HG02571 (cell line): ENCODE data around the gene NOVA2.

Experiments
- ATAC-seq: cut with Tn5 transposase; IDR thresholded peaks from one replicate; pipeline ENCODE4 v1.9.1; 2021; ENCODE audit warnings: mild to moderate bottlenecking, moderate library complexity; ENCODE audit not compliant: unreplicated experiment

NOVA2 gene

DNA sequence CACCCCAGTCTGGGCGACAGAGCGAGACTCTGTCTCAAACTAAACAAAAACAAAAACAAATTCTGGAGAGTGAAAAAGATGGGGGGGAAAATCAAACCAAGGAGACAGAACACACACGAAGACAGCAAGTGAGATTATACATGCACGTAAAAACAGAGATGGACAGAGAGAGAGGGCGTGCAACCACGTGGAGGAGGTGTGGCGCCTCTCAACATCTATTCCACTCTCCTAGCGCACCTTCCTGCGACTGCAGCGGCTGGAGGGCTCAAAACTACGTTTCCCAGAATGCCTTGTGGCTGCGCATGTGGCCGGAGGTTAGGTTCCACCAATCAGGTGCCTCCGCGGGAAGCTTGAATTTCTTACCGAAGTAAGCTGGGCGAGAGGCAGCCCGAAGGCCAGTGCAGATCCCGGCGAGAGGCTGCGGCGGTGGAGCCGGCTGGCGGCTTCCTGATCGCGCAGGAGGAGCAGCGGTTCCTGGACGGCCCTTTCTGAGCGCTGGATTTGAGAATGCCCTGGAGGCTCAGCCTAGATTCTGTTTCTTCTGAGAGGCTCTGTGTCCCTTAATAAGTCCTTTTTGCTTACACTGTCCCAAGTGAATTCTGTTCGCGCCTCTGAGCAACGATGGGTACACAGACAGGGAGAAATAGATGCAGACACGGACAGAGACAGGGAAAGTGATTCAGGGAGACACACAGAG is 46.0 kb downstream of the NOVA2 start:
- ATAC-seq = no peak

DNA sequence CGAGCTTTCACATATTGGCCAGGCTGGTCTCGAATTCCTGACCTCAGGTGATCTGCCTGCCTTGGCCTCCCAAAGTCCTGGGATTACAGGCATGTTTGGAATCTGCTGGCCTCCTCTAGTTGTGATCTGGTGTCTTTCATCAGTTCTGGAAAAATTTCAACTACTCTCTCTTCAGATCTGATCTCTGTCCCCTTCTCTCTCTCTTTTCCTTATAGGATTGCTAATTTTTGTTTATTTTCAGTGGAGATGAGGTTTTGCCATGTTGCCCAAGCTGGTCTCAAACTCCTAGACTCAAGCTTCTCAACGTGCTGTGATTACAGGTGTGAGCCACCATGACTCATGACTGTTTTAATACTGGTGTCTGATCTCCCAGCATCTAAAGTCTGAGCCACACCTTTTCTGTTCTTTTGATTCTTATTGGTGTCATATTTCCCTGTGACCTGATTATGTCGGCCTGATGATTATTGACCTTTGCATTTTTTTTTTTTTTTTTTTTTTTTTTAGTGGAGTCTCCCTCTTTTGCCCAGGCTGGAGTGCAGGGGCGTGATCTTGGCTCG is 48.7 kb downstream of the NOVA2 start:
- no peak for ATAC-seq

DNA sequence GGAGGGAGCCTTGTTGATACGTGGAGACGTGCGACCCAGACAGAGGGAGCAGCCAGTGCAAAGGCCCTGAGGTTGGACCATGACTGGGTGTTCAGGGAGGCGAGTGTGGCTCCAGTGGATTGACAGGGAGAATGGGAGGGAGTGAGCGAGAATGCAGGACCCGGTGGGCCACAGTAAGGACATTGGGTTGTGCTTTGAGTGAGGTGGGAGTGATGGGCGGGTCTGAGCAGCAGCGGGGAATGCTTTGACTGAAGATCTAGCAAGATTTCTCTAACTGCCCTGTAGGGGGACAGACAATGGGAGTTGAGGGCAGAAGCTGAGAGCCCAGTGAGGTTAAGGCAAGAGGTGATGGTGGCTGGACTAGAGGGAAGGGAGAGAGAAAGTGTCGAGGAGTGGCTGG is 51.4 kb downstream of the NOVA2 start:
- no peak for ATAC-seq

DNA sequence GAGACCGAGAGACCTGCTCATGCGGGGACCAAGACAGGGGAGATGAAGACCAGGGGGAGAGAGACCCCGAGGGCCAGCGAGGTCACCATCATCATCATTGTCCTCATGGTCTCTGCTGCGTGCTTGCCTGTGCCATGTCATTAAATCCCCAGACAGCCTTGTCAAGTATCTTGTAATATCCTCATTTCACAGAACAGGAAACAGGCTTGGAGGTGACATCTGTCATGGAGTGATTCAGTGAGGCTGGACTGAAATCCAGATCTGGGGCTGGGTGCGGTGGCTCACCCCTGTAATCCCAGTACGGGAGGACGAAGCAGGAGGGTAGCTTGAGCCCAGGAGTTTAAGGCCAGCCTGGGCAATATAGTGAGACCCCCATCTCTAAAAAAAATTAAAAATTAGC is 53.2 kb downstream of the NOVA2 start:
- no peak for ATAC-seq

DNA sequence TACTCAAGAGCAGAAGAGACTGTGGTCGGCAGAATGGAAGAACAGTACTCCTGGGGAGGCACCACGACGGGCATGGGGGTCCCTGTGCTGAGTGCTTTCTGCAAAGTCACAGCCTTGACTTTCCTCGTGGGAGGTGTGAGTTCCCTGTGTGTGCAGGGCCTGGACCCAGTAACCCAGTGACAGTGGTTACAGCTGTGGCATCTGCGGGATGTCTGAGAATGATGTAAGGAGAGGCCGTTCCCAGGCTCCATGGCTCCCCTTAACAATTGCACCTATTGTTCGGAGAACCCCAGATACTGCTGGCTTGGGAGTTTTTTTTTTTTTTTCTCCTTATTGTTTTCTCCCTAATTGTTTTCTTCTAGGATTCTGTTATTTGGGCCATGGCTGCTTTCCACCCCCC is 54.0 kb downstream of the NOVA2 start:
- ATAC-seq = no peak

DNA sequence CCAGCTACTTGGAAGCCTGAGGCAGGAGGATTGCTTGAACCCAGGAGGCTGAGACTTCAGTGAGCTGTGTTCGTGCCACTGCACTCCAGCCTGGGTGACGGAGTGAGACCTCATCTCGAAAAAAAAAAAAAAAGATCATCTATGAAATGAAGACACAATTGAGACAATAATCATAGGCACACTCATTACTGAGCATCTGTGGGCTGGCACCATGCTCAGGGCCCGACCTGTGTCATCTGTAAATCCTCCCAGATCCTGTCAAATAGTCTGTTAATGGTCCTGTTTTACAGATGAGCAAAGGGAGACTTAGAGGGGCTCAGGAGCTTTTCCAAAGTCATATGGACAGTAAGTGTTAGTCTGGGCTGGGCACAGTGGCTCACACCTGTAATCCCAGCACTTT is 54.9 kb downstream of the NOVA2 start:
- ATAC-seq = no peak

DNA sequence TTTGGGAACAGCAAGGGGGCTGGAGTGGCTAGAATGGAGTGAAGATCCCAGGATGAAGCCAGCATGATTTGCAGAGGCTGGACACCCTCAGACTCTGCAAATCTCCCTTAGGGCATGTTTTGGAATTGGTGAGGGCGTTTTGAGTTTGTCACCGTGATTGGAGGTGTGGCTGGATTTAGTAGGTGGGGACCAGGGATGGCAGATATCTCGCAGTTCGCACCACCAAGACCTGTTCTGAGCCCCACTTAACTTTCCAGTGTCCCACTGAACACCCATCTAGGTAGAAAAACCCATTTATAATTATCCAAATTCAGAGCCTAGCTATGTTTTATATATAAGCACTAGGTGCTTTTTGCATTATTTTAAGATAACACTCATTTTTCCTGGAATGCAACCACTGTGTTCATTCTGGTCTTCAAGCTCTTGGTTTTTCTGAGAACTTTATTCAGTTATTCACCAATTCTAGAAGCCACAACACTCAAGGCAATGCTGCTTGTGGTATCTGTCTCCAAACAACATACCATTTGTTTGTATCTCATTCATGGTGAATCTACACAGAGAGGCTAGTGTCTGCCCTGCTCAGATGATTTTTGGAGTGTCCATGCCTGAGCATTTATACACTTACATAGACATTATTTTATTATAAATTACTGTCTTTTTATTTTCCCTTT is 56.1 kb downstream of the NOVA2 start:
- no peak for ATAC-seq

DNA sequence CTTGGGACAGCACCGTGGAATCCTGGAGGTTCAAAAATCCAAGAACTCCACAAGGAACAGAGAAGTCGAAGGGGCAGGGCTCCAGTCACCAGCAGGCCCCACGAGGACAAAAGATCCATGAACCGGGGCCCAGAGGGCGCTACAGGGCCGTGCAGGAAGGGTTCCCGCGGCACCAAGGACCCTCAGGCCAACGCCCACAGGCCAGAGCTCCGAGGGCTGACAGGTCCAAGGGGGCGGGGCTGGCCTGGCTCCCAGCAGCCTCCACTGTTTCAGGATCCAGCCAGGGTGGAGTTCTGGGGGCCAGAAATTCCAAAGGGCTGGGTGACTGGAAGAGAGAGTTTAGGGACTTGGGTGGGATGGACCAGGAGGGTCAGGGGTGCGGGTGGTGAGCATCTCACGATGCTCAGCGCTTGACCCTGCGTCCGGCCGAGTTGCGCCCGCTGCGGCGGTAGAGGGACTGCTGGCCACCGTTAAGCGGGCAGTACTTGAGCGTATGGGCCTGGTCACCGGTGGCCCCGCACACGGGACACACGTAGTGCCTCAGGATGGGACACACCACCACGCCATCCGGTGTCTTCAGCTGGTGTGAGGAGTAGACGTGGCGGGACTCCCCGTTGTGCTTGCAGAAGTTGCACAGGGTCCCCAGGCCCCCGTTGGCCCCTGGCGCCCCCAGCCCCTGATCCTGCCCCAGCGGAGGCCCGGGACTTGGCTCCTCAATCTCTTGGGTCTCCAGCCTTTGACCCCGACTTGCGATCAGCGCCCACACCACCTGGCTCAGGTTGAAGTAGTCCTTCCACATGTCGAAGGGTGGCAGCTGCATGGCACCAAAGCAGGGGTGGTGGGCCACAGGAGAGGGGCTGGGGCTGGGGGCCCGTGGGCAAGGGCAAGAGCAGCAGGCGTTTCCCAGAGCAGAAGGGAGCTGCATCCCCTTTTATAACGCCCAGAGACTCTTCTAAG is 59.5 kb downstream of the NOVA2 start, which contains the start of gene NANOS2:
NANOS2 (minus strand) TSS at position 905 of the 957 bp plus-strand sequence; CDS start at position 820, 85 bp downstream.
- no peak for ATAC-seq

DNA sequence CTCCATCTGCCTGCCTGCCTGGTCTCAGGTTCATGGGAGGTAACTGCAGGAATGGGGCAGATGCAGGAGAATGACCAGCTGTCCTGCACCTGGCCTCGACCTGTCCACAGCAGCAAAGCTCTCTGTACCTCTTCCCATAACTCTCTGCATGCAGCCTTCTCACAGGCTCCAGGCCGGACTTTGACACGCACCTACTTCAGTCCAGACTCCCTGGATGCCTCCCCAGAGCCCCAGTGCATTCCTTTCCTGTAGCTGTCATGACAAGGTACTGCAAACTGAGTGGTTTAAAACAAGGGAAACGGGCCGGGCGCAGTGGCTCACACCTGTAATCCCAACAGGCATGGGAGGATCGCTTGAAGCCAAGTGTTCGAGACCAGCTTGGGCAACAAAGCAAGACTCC is 62.4 kb downstream of the NOVA2 start:
- no peak for ATAC-seq

DNA sequence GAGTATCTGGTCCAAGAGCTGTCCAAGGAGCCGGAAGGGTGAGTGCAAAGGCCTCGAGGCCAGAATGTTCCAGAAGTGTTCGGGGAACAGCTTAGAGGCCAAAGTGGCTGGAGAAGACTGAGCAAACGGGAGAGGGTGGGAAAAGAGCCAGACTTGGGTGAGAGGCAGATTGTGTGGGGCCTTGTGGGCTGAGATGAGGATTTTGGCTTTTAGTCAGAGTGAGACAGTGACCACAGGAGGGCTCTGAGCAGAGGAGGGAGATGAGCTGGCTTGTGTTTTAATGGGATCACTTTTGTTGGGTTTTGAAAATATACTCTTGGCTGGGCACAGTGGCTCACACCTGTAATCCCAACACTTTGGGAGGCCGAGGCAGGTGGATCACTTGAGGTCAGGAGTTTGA is 64.7 kb downstream of the NOVA2 start:
- ATAC-seq = no peak

DNA sequence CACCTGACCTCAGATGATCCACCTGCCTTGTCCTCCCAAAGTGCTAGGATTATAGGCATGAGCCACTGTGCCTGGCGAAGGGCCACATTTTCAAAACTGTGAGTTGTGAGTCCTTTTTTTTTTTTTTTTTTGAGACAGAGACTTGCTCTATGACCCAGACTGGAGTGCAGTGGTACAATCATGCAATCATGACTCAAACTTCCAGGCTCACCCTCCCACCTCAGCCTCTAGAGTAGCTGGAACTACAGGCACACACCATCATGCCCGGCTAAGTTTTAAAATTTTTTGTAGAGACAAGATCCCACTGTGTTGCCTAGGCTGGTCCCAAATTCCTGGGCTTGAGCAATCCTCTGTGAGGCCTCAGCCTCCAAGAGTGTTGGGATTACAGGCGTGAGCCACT is 67.4 kb downstream of the NOVA2 start:
- ATAC-seq = no peak

DNA sequence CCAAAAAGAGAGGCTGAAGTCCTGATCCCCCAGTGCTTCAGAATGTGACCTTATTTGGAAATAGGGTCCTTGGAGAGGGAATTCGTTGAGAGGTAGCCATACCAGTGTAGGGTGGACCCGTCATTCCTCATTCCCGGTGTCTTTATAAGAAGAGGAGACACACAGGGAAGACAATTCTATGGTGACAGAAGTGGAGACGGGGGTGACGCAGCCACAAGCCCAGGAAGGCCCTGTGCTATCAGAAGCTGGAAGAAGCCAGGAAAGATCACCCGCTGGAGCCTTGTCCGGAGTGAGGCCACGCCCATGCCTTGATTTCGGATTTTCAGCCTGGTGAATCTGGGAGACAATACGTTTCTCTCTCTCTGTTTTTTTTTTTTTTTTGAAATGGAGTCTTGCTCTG is 68.7 kb downstream of the NOVA2 start:
- ATAC-seq = no peak

DNA sequence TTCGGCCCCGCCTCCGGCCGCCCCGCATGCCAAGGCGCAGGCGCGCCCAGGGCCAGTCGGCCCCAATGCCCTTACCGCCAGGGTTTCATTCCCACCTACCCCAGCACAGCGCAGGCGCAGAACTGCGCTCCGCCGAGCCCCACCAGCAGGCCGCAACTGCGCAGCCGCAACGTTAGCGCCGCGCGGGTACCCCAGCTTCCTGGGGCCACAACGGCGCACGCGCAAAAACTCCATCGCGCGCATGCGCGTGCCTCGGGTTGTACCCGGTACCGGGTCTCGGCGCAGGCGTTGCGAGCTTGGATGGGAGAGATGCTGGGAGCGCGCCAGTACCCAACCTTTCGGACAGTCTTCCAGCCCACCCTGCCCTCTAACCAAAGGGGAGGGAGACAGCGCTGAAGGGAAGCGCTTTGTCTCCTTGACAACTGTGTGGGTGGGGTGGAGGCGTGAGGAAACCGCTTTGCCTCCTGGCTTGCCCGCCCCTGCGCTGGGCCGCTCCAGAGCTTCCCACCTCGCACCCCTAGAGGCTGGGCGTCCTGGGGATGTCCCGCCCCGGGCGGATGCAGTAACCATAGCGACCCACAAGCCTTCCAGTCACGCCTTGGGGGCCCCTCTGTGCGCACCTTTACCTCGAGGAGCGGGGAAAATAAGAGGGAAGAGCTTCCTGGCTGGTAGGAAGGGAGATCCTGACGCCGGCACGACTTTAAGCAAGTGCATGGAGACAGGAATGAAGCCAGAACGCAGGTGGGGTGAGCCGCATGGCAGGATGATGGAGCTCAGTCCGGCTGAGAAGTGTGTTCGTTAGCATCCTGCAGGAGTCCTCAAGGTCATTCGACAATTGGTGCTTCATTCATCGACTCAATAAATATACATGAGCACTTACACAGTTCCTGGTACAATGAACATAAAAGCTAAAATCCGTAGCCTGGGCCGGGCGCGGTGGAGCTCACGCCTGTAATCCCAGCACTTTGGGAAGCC is 70.7 kb downstream of the NOVA2 start:
- peak; percentile 81 for ATAC-seq

DNA sequence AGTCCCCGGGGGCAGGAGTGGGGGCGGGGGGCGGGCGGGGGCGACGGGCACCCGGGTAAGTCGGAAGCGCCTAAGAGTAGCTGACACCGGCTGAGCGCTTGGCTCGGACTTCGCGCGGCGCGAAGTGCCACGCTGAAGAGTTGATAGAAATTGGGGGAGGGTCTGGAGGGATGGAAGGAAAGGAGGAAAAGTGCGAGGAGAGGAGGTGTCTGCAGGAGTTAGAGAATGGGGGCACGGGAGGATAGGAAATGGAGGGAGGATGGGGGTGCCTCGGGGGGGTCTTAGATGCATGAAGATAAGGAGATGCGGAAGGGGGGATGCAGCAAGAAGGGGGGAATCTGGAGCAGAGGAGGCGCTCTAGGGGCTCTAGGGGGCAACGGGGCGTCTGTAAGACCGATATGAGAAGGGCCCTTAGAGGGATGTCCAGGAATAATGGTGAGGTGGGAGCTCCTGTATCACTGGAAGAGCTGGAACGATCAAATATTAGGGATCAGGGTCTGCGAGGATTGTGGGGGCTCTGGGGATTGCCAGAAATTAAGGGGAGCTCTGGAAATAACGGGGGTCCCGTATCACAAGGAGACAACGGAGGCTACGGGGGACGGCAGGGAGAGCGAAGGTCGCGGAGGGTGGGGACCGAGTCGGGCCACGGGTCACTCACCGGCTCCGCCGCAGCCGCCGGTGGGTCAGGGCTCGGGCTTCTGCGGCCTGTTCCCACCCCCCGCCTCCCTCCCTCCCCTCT is 71.6 kb downstream of the NOVA2 start, which contains the start of gene MYPOP:
MYPOP (minus strand) TSS at position 702 of the 739 bp plus-strand sequence. CDS start 840 bp downstream, outside the sequence.
- ATAC-seq = no peak

DNA sequence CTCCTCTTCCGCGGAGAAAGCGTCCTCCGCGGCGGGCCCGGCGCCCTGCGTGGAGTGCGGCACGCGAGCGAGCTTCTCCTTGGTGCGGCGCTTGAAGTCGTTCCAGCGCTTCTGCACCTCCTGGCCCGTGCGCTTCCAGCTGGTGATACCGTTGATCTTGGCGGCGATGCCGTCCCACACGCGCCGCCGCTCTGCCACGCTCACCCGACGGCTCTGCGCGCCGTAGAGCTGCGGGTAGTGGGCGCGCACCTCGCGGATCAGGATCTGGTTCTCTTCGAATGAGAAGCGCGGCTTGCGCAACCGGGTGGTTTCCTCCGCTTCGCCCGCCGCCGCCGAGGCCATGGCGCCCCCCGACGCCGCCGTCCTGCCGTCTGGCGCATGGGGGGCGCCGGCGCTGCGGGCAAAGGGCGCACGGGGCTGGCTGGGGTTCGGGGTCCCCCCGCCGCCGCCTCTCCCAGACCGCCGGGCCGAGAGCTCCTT is 72.2 kb downstream of the NOVA2 start:
- ATAC-seq = no peak

DNA sequence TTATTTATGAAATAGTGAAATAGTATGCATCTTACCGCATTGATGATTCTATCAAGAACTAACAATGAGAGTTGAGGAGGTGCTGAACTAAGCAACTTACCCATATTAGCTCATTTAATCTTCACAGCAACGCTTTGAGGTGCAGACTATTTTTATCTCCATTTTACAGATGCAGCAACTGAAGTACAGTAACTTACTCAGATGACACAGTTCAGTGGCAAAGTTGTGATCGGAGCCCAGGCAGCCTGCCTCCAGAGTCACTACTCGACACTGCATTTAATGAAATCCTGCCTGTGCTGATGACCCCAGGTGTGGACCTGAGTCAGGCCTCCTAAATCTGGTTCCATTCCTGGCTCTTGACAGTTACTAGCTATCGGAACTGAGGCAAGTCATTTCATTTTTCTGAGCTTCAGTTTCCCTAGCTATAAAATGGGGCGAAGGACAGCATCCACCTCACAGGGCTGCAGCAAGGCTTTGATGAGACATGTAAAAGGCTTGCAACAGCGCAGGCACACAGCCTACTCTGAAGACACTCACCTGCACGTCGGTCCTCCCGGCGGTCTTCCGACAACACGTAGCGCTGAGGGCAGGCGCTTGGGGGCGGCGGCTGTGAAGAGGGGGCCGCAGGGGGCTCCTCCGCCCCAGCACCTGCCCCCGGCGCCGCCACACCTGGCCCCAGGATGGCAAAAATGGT is 72.8 kb downstream of the NOVA2 start:
- ATAC-seq = no peak

DNA sequence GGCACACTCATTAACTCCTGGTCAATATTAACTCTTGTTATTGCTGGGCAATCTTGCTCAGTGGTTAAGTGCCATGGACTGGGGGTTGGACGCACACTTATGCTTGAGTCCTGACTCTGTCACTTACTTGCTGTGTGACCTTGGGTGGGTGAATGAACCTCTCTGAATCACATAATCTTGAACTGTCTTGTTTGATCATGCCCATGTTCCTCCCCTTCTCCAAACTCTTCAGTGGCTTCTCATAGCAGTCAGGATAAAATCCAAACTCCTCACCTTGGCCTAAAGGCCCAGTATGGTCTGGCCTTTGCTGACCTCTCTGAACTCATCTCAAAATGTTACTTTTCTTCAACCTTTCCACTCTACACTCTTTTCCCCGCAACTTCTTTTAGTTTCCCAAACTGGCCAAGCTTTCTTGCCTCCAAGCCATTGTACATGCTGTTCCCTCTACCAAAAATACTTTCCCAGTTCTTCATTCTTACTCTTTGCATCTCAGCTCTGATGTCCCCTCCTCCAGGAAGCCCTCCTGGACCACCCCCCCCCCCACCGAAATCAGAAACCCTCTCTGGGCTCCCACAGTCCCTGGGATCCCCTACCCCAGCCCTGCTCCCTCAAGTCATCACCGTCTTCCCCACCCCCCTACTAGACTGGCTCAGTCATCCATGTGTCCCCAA is 73.6 kb downstream of the NOVA2 start:
- no peak for ATAC-seq

DNA sequence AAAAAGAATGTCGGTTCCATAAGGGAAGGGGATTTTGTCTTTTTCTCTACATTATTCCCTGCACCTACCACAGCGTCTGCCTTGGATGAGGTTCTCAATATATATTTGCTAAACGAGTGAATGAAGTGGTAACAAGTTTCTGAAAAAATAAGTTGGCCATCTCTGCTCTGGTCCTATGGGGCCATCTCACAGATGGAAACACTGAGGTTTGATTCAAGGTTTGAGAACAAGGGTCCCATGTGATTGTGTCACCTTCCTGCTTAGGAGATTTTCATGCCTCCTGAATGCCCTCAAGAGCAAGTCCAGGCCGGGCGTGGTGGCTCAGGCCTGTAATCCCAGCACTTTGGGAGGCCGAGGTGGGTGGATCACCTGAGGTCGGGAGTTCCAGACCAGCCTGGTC is 74.4 kb downstream of the NOVA2 start:
- ATAC-seq = no peak
